Stimulated activated CD8-positive, alpha-beta memory T cell treated with anti-CD3 and anti-CD28 coated beads, Interleukin-7, amount 100 ng/mL, for 4 hours (primary cell): ENCODE results near the gene PIP4K2C.
"Not testable (repeated sequence)": the region's sequence is repeated elsewhere in the genome, so short reads cannot be mapped to it uniquely, and the experiment has no call there.

Experiments
- DNase-seq, 2 donors: peaks; one replicate each; pipeline ENCODE4 v3.0.0-alpha.2; 2020; ENCODE audit warnings: low read depth in 2 of 2

The PIP4K2C gene

DNA sequence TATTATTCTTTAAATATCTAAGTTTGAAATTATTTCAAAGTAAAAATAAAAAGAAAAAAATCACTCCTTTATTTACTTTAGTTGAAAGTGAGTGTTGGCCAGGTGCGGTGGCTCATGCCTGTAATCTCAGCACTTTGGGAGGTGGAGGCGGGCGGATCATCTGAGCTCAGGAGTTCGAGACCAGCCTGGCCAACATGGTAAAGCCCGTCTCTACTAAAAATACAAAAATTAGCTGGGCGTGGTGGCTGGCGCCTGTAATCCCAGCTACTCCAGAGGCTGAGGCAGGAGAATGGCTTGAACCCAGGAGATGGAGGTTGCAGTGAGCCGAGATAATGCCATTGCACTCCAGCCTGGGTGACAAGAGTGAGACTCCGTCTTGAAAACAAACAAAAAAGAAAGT lies 45.7 kb downstream of the PIP4K2C start:
- not testable (repeated sequence) for DNase-seq

DNA sequence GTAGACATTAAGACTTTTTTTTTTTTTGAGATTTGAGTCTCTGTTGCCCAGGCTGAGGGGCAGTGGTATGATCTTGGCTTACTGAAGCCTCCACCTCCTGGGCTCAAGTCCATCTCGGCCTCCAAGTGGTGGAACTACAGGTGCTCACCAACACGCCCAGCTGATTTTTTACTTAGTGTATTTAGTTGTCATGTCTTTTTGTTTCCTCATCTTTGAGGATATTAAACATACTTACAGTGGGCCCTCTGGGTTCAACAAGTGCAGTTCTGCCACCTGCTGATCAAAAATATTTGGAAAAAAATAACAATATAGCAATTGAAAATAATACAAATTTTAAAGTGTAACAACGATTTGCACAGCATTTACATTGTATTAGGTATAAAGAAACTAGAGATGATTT lies 46.4 kb downstream of the PIP4K2C start:
- DNase-seq, result no peak

DNA sequence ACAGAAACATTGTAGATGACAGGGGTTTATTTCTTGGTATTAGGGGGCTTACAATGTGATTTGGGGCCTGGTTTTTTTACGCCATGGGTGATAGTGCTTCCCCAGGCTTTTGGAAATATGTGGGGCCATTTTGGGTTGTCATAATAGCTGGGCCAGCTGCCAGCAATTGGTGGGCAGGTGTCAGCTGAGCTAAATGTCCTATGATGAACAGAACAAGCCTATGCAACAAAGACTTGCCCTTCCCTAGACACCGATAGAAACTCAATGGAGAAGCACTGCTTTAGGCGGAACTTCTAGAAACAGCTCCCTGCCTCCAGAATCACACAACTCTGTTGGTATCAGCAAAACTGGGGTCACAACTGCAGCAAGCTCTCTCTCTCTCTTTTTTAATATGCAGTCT lies 47.1 kb downstream of the PIP4K2C start:
- DNase-seq, result no peak

DNA sequence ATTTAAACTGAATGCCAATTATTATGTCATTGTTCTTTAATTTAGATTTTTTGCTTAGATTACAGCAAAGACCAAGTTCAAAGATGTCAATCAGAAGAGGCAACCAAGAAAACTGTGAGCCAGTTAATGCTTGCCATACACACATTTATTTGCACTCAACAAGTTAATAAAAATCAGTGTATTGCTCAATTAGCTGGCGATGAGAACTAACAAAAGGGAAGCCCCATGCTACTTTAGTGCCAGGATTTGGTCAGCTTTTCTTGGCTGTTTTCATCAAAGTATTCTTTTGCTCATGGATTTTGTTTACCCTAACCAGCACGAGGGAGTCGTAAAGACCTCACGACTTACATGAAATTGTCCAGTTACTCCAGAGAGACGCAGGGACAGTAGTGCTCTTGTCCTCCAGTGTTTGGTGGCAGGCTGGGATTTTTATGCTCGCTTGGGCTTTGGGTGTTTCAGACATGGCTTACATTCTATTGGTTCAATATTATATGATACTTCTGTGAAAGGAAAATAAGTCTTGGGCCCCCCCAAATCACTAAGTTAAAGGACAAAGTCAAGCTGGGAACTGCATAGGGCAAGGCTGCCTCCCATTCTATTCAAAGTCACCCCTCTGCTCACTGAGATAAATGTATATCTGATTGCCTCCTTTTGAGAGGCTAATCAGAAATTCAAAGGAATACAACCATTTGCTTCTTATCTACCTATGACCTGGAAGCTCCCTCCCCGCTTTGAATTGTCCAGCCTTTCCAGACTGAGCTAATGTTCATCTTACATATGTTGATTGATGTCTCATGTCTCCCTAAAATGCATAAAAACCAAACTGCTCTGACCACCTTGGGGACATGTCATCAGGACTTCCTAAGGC lies 49.4 kb downstream of the PIP4K2C start:
- DNase-seq, result no peak

DNA sequence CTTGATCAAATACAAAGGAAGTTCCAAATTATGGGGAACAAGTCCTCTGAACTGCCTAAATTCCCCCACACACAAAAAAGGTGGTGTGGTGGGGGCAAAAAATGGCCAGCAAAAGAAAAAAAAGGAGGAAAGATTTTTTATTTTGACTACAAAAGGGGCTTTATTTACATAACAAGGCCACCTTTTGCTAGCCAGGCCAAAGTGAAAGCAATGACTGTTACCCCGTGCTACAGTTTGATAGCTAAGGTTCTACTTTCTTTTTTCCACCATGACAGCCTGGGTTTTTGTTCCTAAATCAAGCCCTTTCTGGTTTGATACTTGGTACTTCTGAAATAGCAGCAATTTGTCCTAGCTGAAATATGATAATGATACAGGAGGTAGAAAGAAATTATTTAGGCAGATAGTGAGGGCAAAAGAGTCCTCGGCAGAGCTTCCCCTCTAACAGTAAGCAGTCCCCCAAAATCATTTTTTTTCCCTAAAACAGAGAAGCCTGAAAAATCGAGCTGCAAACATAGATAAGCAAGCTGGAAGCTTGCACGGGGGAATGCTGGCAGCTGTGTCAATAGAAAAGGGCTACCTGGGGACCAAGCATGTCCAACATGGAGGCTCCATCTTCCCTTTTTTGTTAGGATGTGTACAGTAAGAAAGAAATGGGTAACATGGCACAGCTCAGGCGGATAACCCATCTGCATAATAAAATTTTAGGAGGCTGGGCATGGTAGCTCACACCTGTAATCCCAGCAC lies 50.9 kb downstream of the PIP4K2C start:
- no peak for DNase-seq

DNA sequence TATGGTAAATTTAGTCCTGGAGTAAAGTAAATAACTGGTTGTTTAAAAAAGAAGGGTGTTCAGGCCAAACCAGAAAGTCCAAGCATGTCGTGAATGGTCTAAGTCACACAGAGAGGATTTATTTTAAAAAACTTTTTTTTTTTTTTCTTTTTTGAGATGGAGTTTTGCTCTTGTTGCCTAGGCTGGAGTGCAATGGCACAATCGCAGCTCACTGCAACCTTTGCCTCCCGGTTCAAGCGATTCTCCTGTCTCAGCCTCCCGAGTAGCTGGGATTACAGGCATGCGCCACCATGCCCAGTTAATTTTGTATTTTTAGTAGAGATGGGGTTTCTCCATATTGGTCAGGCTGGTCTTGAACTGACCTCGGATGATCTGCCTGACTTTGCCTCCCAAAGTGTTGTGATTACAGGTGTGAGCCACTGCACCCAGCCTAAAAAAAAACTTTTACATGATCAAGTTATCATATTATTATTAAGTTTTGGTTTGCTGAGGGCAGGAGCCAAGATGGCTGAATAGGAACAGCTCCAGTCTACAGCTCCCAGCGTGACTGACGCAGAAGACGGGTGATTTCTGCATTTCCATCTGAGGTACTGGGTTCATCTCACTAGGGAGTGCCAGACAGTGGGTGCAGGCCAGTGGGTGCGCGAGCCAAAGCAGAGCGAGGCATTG lies 55.1 kb downstream of the PIP4K2C start:
- not testable (repeated sequence) for DNase-seq

DNA sequence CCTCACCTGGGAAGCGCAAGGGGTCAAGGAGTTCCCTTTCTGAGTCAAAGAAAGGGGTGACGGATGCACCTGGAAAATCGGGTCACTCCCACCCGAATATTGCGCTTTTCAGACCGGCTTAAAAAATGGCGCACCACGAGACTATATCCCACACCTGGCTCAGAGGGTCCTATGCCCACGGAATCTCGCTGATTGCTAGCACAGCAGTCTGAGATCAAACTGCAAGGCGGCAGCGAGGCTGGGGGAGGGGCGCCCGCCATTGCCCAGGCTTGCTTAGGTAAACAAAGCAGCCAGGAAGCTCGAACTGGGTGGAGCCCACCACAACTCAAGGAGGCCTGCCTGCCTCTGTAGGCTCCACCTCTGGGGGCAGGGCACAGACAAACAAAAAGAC lies 55.7 kb downstream of the PIP4K2C start:
- not testable (repeated sequence) for DNase-seq
